LNCAP (cell line): ENCODE data around the gene SRCAP.

Experiments
- CTCF ChIP-seq: fragments of 450-650 bp; IDR thresholded peaks from 2 replicates; pipeline ENCODE4 v1.5.1; 2017; ENCODE audit warnings: mild to moderate bottlenecking

SRCAP gene

GRCh38 chr16:30767767-30768465, 68.9 kb downstream of the SRCAP start:
- no peak for TF ChIP-seq CTCF

GRCh38 chr16:30768583-30769181, 69.7 kb downstream of the SRCAP start:
- no peak for TF ChIP-seq CTCF

GRCh38 chr16:30769379-30770089, 70.6 kb downstream of the SRCAP start:
- TF ChIP-seq CTCF, result no peak

- TF ChIP-seq CTCF, result no peak
These were observed 72.8 kb downstream of the SRCAP start for GRCh38 chr16:30771726-30772125.

GRCh38 chr16:30773826-30774225, 74.9 kb downstream of the SRCAP start:
- TF ChIP-seq CTCF, result no peak

GRCh38 chr16:30774367-30775130, 75.6 kb downstream of the SRCAP start:
- TF ChIP-seq CTCF, result no peak

GRCh38 chr16:30775131-30775391, 76.1 kb downstream of the SRCAP start:
- no peak for TF ChIP-seq CTCF
